A549 (cell line): Measurements from ENCODE around the gene HCST. TPM values are rescaled to one million over a fixed set of nuclear protein-coding genes. Genes with fewer than 3 reads are reported as not detected.

Source experiments
- ATAC-seq, 2 experiments: fragments of 200-7000 bp in 1 of 2; fragments of >200 bp in 1 of 2; cut with Nextera tagmentation in 1 of 2; cut with Tn5 transposase in 1 of 2; 3 replicates each; pipeline versions ENCODE4 v1.8.0 to v1.9.1; 2018 to 2020; ENCODE audit warnings: mild to moderate bottlenecking in 1 of 2, moderate library complexity in 1 of 2
- CTCF ChIA-PET: fragments of 300-600 bp; sonication (Branson Sonifier 250); formaldehyde crosslinking; extraction: SDS; loops from one replicate; lab custom pipeline; 2021; ENCODE audit warnings: antibody characterized with exemption, inconsistent platforms; lab: Yijun Ruan, JAX
- POLR2A ChIA-PET: fragments of 350-600 bp; formaldehyde crosslinking; extraction: SDS; loops from one replicate; lab custom pipeline; 2021; ENCODE audit warnings: antibody characterized with exemption, inconsistent platforms; lab: Yijun Ruan, JAX
- DNase-seq, 2 experiments: peaks; one replicate each; pipeline versions ENCODE4 v3.0.0 to v3.0.0-alpha.2; 2011 to 2016; ENCODE audit warnings: low read depth in 1 of 2, low spot score in 1 of 2
- FAIRE-seq: peaks from 2 replicates; lab custom pipeline; 2011; peaks lifted over from hg19 to GRCh38; lab: Jason Lieb, UNC
- H3K27ac ChIP-seq, 2 experiments: fragments of >200 bp; sonication (Bioruptor Twin); formaldehyde crosslinking; 3 replicates each; pipeline ENCODE4 v1.5.1; 2016 to 2017
- H3K4me1 ChIP-seq: fragments of >200 bp; sonication (Bioruptor Twin); formaldehyde crosslinking; 3 replicates; pipeline ENCODE4 v1.6.1; 2016
- H3K4me2 ChIP-seq: fragments of >200 bp; sonication (Bioruptor Twin); formaldehyde crosslinking; 3 replicates; pipeline ENCODE4 v1.6.1; 2016
- H3K4me3 ChIP-seq: fragments of >200 bp; sonication (Bioruptor Twin); formaldehyde crosslinking; 3 replicates; pipeline ENCODE4 v1.5.1; 2016
- H3K9me3 ChIP-seq: fragments of >200 bp; sonication (Bioruptor Twin); formaldehyde crosslinking; 3 replicates; pipeline ENCODE4 v1.6.1; 2016
- BHLHE40 ChIP-seq: IDR thresholded peaks from 2 replicates; pipeline ENCODE4 v1.6.1; 2012; ENCODE audit warnings: low read depth, low read length, inconsistent platforms
- CBX2 ChIP-seq: fragments of 200-600 bp; sonication (generic); IDR thresholded peaks from 2 replicates; pipeline ENCODE4 v1.6.1; 2016; ENCODE audit warnings: low read depth, mild to moderate bottlenecking, borderline replicate concordance
- CHD2 ChIP-seq: fragments of 150-350 bp; IDR thresholded peaks from 2 replicates; pipeline ENCODE4 v1.6.1; 2014; ENCODE audit warnings: low read length; ENCODE audit not compliant: partially characterized antibody
- CHD4 ChIP-seq: fragments of 200-600 bp; sonication (generic); IDR thresholded peaks from 2 replicates; pipeline ENCODE4 v1.6.1; 2016; ENCODE audit warnings: antibody characterized with exemption, mild to moderate bottlenecking, borderline replicate concordance
- EHF ChIP-seq: fragments of 250-450 bp; sonication (Bioruptor Pico); IDR thresholded peaks from 2 replicates; pipeline ENCODE4 v1.5.0; 2020; ENCODE audit warnings: mild to moderate bottlenecking
- EP300 ChIP-seq, 2 experiments: fragments of >200 bp; sonication (Bioruptor Twin); formaldehyde crosslinking; IDR thresholded peaks; 2 replicates in 1 of 2; 3 replicates in 1 of 2; pipeline ENCODE4 v1.6.1; 2016 to 2017
- FOSB ChIP-seq: fragments of 250-450 bp; sonication (Bioruptor Pico); IDR thresholded peaks from 2 replicates; pipeline ENCODE4 v1.5.0; 2020; ENCODE audit warnings: mild to moderate bottlenecking, moderate library complexity
- FOSL2 ChIP-seq, 2 experiments: fragments of 450-650 bp in 1 of 2; fragments of >200 bp in 1 of 2; sonication (Bioruptor Twin) in 1 of 2; formaldehyde crosslinking; IDR thresholded peaks; 2 replicates each; pipeline versions ENCODE4 v1.5.0 to v1.6.1; 2016 to 2020; ENCODE audit warnings: mild to moderate bottlenecking in 1 of 2, moderate library complexity in 1 of 2
- FOXS1 ChIP-seq: fragments of 250-450 bp; sonication (Bioruptor Pico); IDR thresholded peaks from 2 replicates; pipeline ENCODE4 v1.5.0; 2020; ENCODE audit warnings: mild to moderate bottlenecking, moderate library complexity
- GATA3 ChIP-seq: IDR thresholded peaks from 2 replicates; pipeline ENCODE4 v1.6.1; 2012; ENCODE audit warnings: borderline replicate concordance
- HEYL ChIP-seq: fragments of 250-450 bp; sonication (Bioruptor Pico); IDR thresholded peaks from 2 replicates; pipeline ENCODE4 v1.8.0; 2021; ENCODE audit warnings: mild to moderate bottlenecking, moderate library complexity
- HOXB13 ChIP-seq: fragments of 250-450 bp; sonication (Bioruptor Pico); IDR thresholded peaks from 2 replicates; pipeline ENCODE4 v1.5.0; 2020; ENCODE audit warnings: low read depth, mild to moderate bottlenecking, moderate library complexity
- HOXB5 ChIP-seq: fragments of 250-450 bp; sonication (Bioruptor Pico); IDR thresholded peaks from 2 replicates; pipeline ENCODE4 v1.5.0; 2020; ENCODE audit warnings: mild to moderate bottlenecking, moderate library complexity
- JUN ChIP-seq, 2 experiments: fragments of >200 bp; sonication (Bioruptor Twin); formaldehyde crosslinking; IDR thresholded peaks; 2 replicates in 1 of 2; 3 replicates in 1 of 2; pipeline ENCODE4 v1.6.1; 2016 to 2017
- JUNB ChIP-seq: fragments of >200 bp; sonication (Bioruptor Twin); formaldehyde crosslinking; IDR thresholded peaks from 2 replicates; pipeline ENCODE4 v1.6.1; 2016
- KDM1A ChIP-seq: fragments of 200-600 bp; sonication (generic); IDR thresholded peaks from 2 replicates; pipeline ENCODE4 v1.6.1; 2016; ENCODE audit warnings: low read depth, mild to moderate bottlenecking
- KDM5A ChIP-seq: fragments of 200-600 bp; sonication (generic); IDR thresholded peaks from 2 replicates; pipeline ENCODE4 v1.6.1; 2016; ENCODE audit warnings: antibody characterized with exemption, mild to moderate bottlenecking
- MAZ ChIP-seq: fragments of 150-350 bp; IDR thresholded peaks from 2 replicates; pipeline ENCODE4 v1.6.1; 2014; ENCODE audit warnings: antibody characterized with exemption, low read depth, low read length, borderline replicate concordance
- RAD21 ChIP-seq, 2 experiments: fragments of >200 bp in 1 of 2; sonication (Bioruptor Twin) in 1 of 2; formaldehyde crosslinking in 1 of 2; IDR thresholded peaks in 1 of 2; conservative IDR thresholded peaks in 1 of 2; 2 replicates in 1 of 2; 3 replicates in 1 of 2; pipeline ENCODE4 v1.6.1; 2012 to 2018; ENCODE audit warnings: inconsistent platforms in 1 of 2
- RFX5 ChIP-seq: fragments of 450-650 bp; IDR thresholded peaks from 2 replicates; pipeline ENCODE4 v1.7.1; 2014; ENCODE audit warnings: antibody characterized with exemption, mild to moderate bottlenecking, moderate library complexity
- TP53 ChIP-seq: fragments of 250-450 bp; sonication (Bioruptor Pico); IDR thresholded peaks from 2 replicates; pipeline ENCODE4 v1.5.0; 2021; ENCODE audit warnings: mild to moderate bottlenecking, moderate library complexity
- ZC3H11A ChIP-seq: fragments of 450-650 bp; IDR thresholded peaks from 2 replicates; pipeline ENCODE4 v1.6.1; 2014; ENCODE audit warnings: antibody characterized with exemption, mild to moderate bottlenecking
- ZNF302 ChIP-seq: fragments of 250-450 bp; sonication (Bioruptor Pico); IDR thresholded peaks from 2 replicates; pipeline ENCODE4 v1.9.0; 2021; ENCODE audit warnings: inconsistent platforms, mild to moderate bottlenecking, moderate library complexity
- WGBS: methylation state at CpG from one replicate; pipeline ENCODE4 v1.1.6; 2017; ENCODE audit errors: missing lambda C conversion rate; 5-methylcytosine and 5-hydroxymethylcytosine counted together
- polyA plus RNA-seq, 4 experiments: library from polyadenylated mRNA; depleted of rRNA in 3 of 4; stranded (reverse); fragments of >200 nt; fragmentation: RNase III in 1 of 4; extraction: RNeasy Plus Mini Kit Qiagen cat#74134 plus additional on column Dnase treatment in 1 of 4; gene quantifications; 2 replicates in 3 of 4; 3 replicates in 1 of 4; pipeline ENCODE4 v1.2.3, GENCODE V29; 2011 to 2017
- TF ChIP-seq, protein P1 (sequence below): fragments of >200 bp; sonication (Bioruptor Twin); formaldehyde crosslinking; IDR thresholded peaks from 2 replicates; pipeline ENCODE4 v1.6.1; 2016
- TF ChIP-seq, protein P2 (sequence below): fragments of >200 bp; sonication (Bioruptor Twin); formaldehyde crosslinking; IDR thresholded peaks from 3 replicates; pipeline ENCODE4 v1.5.1; 2016
- TF ChIP-seq, protein P3 (sequence below): IDR thresholded peaks from 2 replicates; pipeline ENCODE4 v1.6.1; 2012
- TF ChIP-seq, protein P4 (sequence below): fragments of 250-450 bp; sonication (Bioruptor Pico); IDR thresholded peaks from 2 replicates; pipeline ENCODE4 v1.5.0; 2020; ENCODE audit warnings: low read depth, mild to moderate bottlenecking, moderate library complexity

HCST gene
- polyA plus RNA-seq, 2 of the 4 experiments (the other 2 are of a cell fraction), result 0.49 TPM; not detected in 1

DNA sequence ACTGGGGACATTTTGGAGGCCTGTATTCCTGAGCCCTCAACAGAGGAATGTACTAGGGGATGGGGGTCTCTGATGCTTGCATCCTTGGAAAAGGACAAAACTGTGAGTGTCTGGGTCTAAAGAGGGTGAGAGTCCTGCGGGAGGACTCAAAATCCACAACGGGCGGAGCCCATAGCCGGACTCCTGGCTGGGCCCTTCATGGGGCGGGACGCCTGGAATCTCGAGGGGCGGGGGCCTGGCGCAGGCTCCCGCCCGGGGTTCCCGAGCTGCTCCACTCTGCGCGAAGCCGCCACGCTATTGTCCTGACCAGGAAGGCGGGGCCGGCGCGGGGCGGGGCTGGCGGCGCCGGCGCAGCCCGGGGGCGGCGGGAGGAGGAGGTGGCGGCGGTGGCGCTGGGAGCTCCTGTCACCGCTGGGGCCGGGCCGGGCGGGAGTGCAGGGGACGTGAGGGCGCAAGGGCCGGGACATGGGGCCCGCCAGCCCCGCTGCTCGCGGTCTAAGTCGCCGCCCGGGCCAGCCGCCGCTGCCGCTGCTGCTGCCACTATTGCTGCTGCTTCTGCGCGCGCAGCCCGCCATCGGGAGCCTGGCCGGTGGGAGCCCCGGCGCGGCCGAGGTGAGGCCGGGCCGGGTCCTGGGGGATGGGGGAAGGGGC lies 34.0 kb upstream of the HCST start, which contains the start of gene APLP1 (continued):
- TF ChIP-seq, protein P1, sequence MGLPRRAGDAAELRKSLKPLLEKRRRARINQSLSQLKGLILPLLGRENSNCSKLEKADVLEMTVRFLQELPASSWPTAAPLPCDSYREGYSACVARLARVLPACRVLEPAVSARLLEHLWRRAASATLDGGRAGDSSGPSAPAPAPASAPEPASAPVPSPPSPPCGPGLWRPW, result no peak
- no peak for TF ChIP-seq KDM5A
- TF ChIP-seq RFX5, result no peak
- TF ChIP-seq KDM1A, result no peak
- TF ChIP-seq CBX2, result no peak

DNA sequence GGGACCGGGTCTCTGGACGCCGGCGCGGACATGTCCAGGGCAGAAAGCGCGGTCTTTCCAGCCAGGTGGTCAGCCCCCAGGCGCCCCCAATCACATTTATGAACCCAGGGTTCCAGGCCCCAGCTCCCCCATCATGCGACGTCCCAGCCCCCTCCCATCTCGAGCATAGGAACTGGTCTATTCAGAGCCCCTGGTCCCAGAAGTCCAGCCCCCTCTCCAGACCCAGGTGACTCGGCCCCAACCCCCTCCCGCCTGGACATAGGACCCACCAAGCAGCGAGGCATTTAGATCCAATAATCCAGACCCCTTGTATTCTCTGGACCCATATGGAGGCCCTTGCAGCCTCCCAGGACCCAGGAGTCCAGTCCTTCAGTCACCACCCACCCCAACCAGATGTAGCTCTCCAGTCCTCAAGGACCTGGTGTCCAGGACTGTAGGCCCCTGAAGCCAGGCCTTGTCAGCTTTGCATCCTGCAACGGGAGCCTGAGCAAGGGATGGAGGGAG lies 33.5 kb upstream of the HCST start:
- peaks cover 19% of the 10 kb centered on the region for H3K4me1 ChIP-seq
- POLR2A ChIA-PET, result interaction anchor here (0.6 to 1.6 kb wide), 5 partner anchors 11 to 185 kb away, joined by 3 to 7 read pairs (median 4); partner anchors contain the start of gene THAP8
- H3K4me2 ChIP-seq, result peak overlapping the region; percentile 94
- CTCF ChIA-PET, result interaction anchor here (0.9 to 5.6 kb wide), 8 partner anchors 12 to 78 kb away, joined by 3 to 40 read pairs (median 5); partner anchors contain the start of gene KIRREL2
- peak in 1 of 2 experiments; percentile 48; a peak in 3 of 6 replicates for ATAC-seq
- TF ChIP-seq, protein P2, sequence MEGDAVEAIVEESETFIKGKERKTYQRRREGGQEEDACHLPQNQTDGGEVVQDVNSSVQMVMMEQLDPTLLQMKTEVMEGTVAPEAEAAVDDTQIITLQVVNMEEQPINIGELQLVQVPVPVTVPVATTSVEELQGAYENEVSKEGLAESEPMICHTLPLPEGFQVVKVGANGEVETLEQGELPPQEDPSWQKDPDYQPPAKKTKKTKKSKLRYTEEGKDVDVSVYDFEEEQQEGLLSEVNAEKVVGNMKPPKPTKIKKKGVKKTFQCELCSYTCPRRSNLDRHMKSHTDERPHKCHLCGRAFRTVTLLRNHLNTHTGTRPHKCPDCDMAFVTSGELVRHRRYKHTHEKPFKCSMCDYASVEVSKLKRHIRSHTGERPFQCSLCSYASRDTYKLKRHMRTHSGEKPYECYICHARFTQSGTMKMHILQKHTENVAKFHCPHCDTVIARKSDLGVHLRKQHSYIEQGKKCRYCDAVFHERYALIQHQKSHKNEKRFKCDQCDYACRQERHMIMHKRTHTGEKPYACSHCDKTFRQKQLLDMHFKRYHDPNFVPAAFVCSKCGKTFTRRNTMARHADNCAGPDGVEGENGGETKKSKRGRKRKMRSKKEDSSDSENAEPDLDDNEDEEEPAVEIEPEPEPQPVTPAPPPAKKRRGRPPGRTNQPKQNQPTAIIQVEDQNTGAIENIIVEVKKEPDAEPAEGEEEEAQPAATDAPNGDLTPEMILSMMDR, result no peak
- no peak for TF ChIP-seq MAZ
- TF ChIP-seq HEYL, result no peak
- no peak; a peak in 1 of 5 replicates for TF ChIP-seq JUN (IDR thresholded peaks at IDR 0.05)
- no peak for TF ChIP-seq EP300 (IDR thresholded peaks at IDR 0.05)
- no peak for TF ChIP-seq ZNF302 (CRISPR knock-in tag)
- TF ChIP-seq CHD2, result no peak
- no peak for TF ChIP-seq FOSB (CRISPR knock-in tag)
- no peak for TF ChIP-seq HOXB13 (CRISPR knock-in tag)
- no peak for TF ChIP-seq JUNB
- no peak for TF ChIP-seq FOXS1 (CRISPR knock-in tag)
- peak overlapping the region; percentile 59 for H3K4me3 ChIP-seq
- no peaks in the 10 kb centered on the region for H3K9me3 ChIP-seq
- peak overlapping the region; percentile 53 to 80 for H3K27ac ChIP-seq
- DNase-seq, result no peak
- 2% methylated on average over 15 of the region's 15 CpGs for WGBS
- peak; percentile 43 for FAIRE-seq

DNA sequence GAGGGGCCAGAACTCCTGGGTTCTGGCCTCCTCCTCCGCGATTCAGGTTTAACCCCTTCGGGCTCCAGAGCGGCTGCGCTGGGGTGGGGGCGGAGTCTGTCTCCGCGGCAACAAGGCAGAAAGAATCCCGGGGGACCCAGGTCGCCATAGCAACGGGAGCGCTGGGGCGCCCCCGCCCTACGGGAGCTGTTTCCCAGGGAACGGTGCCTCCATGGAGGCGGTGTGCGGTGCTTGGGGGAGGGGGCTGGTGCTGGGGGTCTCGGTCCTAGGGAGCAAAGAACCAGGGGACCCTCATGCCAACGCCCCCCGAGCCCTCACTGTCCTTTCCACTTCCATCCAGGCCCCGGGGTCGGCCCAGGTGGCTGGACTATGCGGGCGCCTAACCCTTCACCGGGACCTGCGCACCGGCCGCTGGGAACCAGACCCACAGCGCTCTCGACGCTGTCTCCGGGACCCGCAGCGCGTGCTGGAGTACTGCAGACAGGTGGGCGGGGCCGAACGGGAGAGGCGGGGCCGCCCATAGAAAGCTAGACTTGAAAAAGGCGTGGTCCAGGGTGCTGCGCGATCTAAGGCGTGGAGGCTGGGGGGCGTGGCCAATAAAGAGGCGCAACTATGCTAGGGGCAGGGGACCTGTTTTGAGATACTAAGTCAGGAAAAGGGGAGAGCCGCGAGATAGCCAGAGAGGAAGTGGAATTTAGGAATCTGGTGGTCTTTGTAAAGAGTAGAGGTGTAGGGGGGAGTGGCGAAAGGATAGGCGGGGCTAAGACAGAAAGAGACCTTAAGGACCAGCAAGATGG lies 32.8 kb upstream of the HCST start:
- H3K27ac ChIP-seq, result peak overlapping the region; percentile 53 to 80
- peaks cover 19% of the 10 kb centered on the region for H3K4me1 ChIP-seq
- peak overlapping the region; percentile 94 for H3K4me2 ChIP-seq
- DNase-seq, result peak; percentile 94 to 98
- 2% methylated on average over 38 of the region's 51 CpGs for WGBS
- FAIRE-seq, result no peak
- no peaks in the 10 kb centered on the region for H3K9me3 ChIP-seq
- ATAC-seq, result peak; percentile 70 to 88
- ChIA-PET POLR2A (interaction anchor here (0.6 to 1.6 kb wide), 15 partner anchors 8 to 245 kb away, joined by 3 to 13 read pairs (median 4); partner anchors contain the start of genes COX6B1, KIRREL2, LIN37 and POLR2I), CTCF (interaction anchor here (0.6 to 5.6 kb wide), 13 partner anchors 12 to 641 kb away, joined by 3 to 40 read pairs (median 5); partner anchors contain the start of genes FAM187B and KIRREL2)
- peak overlapping the region; percentile 59 for H3K4me3 ChIP-seq
- TF ChIP-seq BHLHE40 (no peak), GATA3 (no peak), EHF (CRISPR knock-in tag) (peak; percentile 86; the same call in 1 of the 2 replicates), HEYL (no peak), CHD4 (no peak), JUN (IDR thresholded peaks at IDR 0.05) (no peak), TP53 (CRISPR knock-in tag) (no peak; the same call in 1 of the 2 replicates), FOSB (CRISPR knock-in tag) (no peak), EP300 (IDR thresholded peaks at IDR 0.05) (no peak), RAD21 (conservative IDR thresholded peaks at IDR 0.05 in 1 of 2, IDR thresholded peaks at IDR 0.05 in 1 of 2) (no peak), CBX2 (no peak), FOSL2 (IDR thresholded peaks at IDR 0.05) (no peak), FOSL2 (CRISPR knock-in tag; IDR thresholded peaks at IDR 0.05) (no peak), ZC3H11A (no peak), HOXB5 (CRISPR knock-in tag) (peak; percentile 90; the same call in 1 of the 2 replicates)
- TF ChIP-seq, protein P3, sequence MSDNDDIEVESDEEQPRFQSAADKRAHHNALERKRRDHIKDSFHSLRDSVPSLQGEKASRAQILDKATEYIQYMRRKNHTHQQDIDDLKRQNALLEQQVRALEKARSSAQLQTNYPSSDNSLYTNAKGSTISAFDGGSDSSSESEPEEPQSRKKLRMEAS, result peak; percentile 98
- TF ChIP-seq, protein P4, sequence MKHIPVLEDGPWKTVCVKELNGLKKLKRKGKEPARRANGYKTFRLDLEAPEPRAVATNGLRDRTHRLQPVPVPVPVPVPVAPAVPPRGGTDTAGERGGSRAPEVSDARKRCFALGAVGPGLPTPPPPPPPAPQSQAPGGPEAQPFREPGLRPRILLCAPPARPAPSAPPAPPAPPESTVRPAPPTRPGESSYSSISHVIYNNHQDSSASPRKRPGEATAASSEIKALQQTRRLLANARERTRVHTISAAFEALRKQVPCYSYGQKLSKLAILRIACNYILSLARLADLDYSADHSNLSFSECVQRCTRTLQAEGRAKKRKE, result peak; percentile 91
- TF ChIP-seq, protein P2, result no peak
